ENCODE data around the gene UBE2Z.

UBE2Z gene

GRCh38 chr17:48961516-48962233 lies 53.5 kb downstream of the UBE2Z start:
- DNase-seq = no peak

- no peak for DNase-seq
Observed at GRCh38 chr17:48970224-48970623, 62.0 kb downstream of the UBE2Z start.

GRCh38 chr17:48970865-48971687 lies 62.9 kb downstream of the UBE2Z start:
- no peak for DNase-seq

DNA sequence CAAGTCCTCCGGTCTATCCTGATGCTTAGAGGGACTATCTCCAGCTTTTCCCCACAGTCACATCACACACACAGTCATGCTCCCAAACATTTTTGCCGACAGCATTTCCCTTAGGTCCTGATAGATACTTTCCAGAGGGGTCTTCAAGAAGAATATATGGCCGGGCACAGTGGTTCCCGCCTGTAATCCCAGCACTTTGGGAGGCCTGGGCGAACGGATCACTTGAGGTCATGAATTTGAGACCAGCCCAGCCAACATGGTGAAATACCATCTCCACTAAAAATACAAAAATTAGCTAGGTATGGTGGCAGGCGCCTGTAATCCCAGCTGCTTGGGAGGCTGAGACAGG lies 64.5 kb downstream of the UBE2Z start:
- DNase-seq = no peak

DNA sequence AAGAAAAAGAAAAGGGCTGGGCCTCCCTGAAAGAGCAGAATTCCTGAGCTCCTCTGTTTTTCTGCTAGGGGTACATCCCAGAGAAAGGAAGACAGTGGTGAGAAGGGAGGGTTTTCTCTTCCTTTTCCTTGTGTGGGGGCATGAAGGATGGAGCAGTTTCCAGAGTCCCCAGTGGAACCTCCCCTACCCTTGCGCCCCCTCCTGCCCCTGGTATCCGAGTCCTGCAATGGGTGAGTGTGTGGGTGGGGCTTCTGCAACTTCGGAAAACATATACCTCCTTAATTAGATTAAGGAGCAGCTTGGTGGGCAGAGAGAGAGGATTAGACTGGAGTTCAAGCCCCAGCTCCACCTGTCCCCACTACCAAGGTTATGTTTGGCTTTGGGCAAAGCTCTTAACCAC lies 65.6 kb downstream of the UBE2Z start:
- no peak for DNase-seq

Data from stimulated activated CD4-positive, alpha-beta T cell treated with anti-CD3 and anti-CD28 coated beads, Interleukin-2, amount 100 ng/mL, for 24 hours (primary cell).